ENCODE data around the gene NTRK3. TPM values are rescaled to one million over a fixed set of nuclear protein-coding genes. Genes with fewer than 3 reads are reported as not detected.

The NTRK3 gene
- polyA plus RNA-seq, 4 donors = 11.5 to 62.9 (median 14.0) TPM

GRCh38 chr15:88188300-88188699 is 68.2 kb downstream of the NTRK3 start:
- no peak for DNase-seq (ENCODE audit: low read depth in 4 of 4, low spot score in 3 of 4)

GRCh38 chr15:88187195-88187594 is 69.3 kb downstream of the NTRK3 start:
- DNase-seq (ENCODE audit: low read depth in 4 of 4, low spot score in 3 of 4) = no peak

- DNase-seq (ENCODE audit: low read depth in 4 of 4, low spot score in 3 of 4) = no peak
Measured at GRCh38 chr15:88185584-88185983, 71.0 kb downstream of the NTRK3 start.

- no peak for DNase-seq (ENCODE audit: low read depth in 4 of 4, low spot score in 3 of 4)
Measured at GRCh38 chr15:88181613-88182012, 74.9 kb downstream of the NTRK3 start.

- no peak for DNase-seq (ENCODE audit: low read depth in 4 of 4, low spot score in 3 of 4)
Measured at GRCh38 chr15:88179562-88179961, 77.0 kb downstream of the NTRK3 start.

- no peak for DNase-seq (ENCODE audit: low read depth in 4 of 4, low spot score in 3 of 4)
Measured at GRCh38 chr15:88178631-88179030, 77.9 kb downstream of the NTRK3 start.

GRCh38 chr15:88177451-88177850 is 79.1 kb downstream of the NTRK3 start:
- DNase-seq (ENCODE audit: low read depth in 4 of 4, low spot score in 3 of 4) = no peak

- no peak for DNase-seq (ENCODE audit: low read depth in 4 of 4, low spot score in 3 of 4)
Measured at GRCh38 chr15:88174571-88174970, 82.0 kb downstream of the NTRK3 start.

- peak; percentile 12 to 42 (median 32) for DNase-seq (ENCODE audit: low read depth in 4 of 4, low spot score in 3 of 4)
Measured at GRCh38 chr15:88166082-88166993, 90.2 kb downstream of the NTRK3 start.

- DNase-seq (ENCODE audit: low read depth in 4 of 4, low spot score in 3 of 4) = no peak
Measured at GRCh38 chr15:88161636-88162035, 94.9 kb downstream of the NTRK3 start.

GRCh38 chr15:88155310-88155709 is 101.2 kb downstream of the NTRK3 start:
- no peak for DNase-seq (ENCODE audit: low read depth in 4 of 4, low spot score in 3 of 4)

GRCh38 chr15:88152672-88153071 is 103.9 kb downstream of the NTRK3 start:
- DNase-seq (ENCODE audit: low read depth in 4 of 4, low spot score in 3 of 4) = no peak

GRCh38 chr15:88147760-88148159 is 108.8 kb downstream of the NTRK3 start:
- no peak for DNase-seq (ENCODE audit: low read depth in 4 of 4, low spot score in 3 of 4)

- no peak for DNase-seq (ENCODE audit: low read depth in 4 of 4, low spot score in 3 of 4)
Measured at GRCh38 chr15:88144921-88145653, 111.5 kb downstream of the NTRK3 start.

GRCh38 chr15:88142121-88142520 is 114.4 kb downstream of the NTRK3 start:
- DNase-seq (ENCODE audit: low read depth in 4 of 4, low spot score in 3 of 4) = no peak

GRCh38 chr15:88141269-88141889 is 115.2 kb downstream of the NTRK3 start:
- no peak for DNase-seq (ENCODE audit: low read depth in 4 of 4, low spot score in 3 of 4)

- DNase-seq (ENCODE audit: low read depth in 4 of 4, low spot score in 3 of 4) = no peak
Measured at GRCh38 chr15:88140398-88140797, 116.1 kb downstream of the NTRK3 start.

GRCh38 chr15:88139936-88140335 is 116.6 kb downstream of the NTRK3 start:
- DNase-seq (ENCODE audit: low read depth in 4 of 4, low spot score in 3 of 4) = no peak

- no peak for DNase-seq (ENCODE audit: low read depth in 4 of 4, low spot score in 3 of 4)
Measured at GRCh38 chr15:88133795-88134194, 122.7 kb downstream of the NTRK3 start.

GRCh38 chr15:88132499-88132898 is 124.0 kb downstream of the NTRK3 start:
- no peak for DNase-seq (ENCODE audit: low read depth in 4 of 4, low spot score in 3 of 4)

- DNase-seq (ENCODE audit: low read depth in 4 of 4, low spot score in 3 of 4) = no peak
Measured at GRCh38 chr15:88131937-88132336, 124.6 kb downstream of the NTRK3 start.
